Caco-2 (cell line): ENCODE measurements around the gene PABPN1. TPM values are rescaled to one million over a fixed set of nuclear protein-coding genes. Genes with fewer than 3 reads are reported as not detected.
A peak's percentile ranks its signal among the peaks of the same experiment; 100 is the strongest.

Source experiments
- Bru-seq: library from RNA; stranded (reverse); fragments of 400-500 nt; gene quantifications from one replicate; lab custom pipeline; 2021; lab: Mats Ljungman, UMichigan
- BruChase-seq, 2 experiments: library from RNA; stranded (reverse); fragments of 400-500 nt; gene quantifications; one replicate each; lab custom pipeline; 2021; lab: Mats Ljungman, UMichigan
- BruUV-seq: library from RNA; stranded (reverse); fragments of 400-500 nt; replicated peaks from 2 replicates; lab custom pipeline; 2021; lab: Mats Ljungman, UMichigan
- CTCF ChIA-PET: fragments of 300-600 bp; sonication (Branson Sonifier 250); formaldehyde crosslinking; loops from one replicate; lab custom pipeline; 2022; ENCODE audit warnings: antibody characterized with exemption; lab: Charles Lee
- POLR2A ChIA-PET: fragments of 300-600 bp; sonication (Branson Sonifier 250); formaldehyde crosslinking; loops from one replicate; lab custom pipeline; 2022; ENCODE audit warnings: antibody characterized with exemption; lab: Charles Lee
- DNase-seq, 2 experiments: peaks; one replicate each; pipeline versions ENCODE4 v3.0.0 to v3.0.0-alpha.2; 2020 to 2022
- H3K27me3 ChIP-seq: replicated peaks from 2 replicates; pipeline ENCODE4 v1.6.0; 2011; ENCODE audit warnings: low read length; ENCODE audit not compliant: control insufficient read depth, insufficient read depth
- H3K36me3 ChIP-seq: 2 replicates; pipeline ENCODE4 v1.5.1; 2011; ENCODE audit warnings: low read length; ENCODE audit not compliant: control insufficient read depth, insufficient read depth
- H3K4me1 ChIP-seq: fragments of 250-450 bp; sonication (Bioruptor Pico); 2 replicates; pipeline ENCODE4 v1.5.1; 2020; ENCODE audit warnings: mild to moderate bottlenecking
- H3K4me3 ChIP-seq: 2 replicates; pipeline ENCODE4 v1.5.1; 2011; ENCODE audit warnings: low read depth, mild to moderate bottlenecking, control low read depth, low read length
- H3K9me3 ChIP-seq: fragments of 250-450 bp; sonication (Bioruptor Pico); 2 replicates; pipeline ENCODE4 v1.5.1; 2020; ENCODE audit warnings: mild to moderate bottlenecking, moderate library complexity
- H3K27ac Mint-ChIP-seq: one replicate; pipeline ENCODE4 v1.8.0; 2022; ENCODE audit warnings: mixed read lengths; ENCODE audit not compliant: unreplicated experiment
- H3K27me3 Mint-ChIP-seq: one replicate; pipeline ENCODE4 v1.8.0; 2022; ENCODE audit warnings: mixed read lengths; ENCODE audit not compliant: insufficient read depth, unreplicated experiment
- H3K36me3 Mint-ChIP-seq: one replicate; pipeline ENCODE4 v1.8.0; 2022; ENCODE audit warnings: mild to moderate bottlenecking, mixed read lengths; ENCODE audit not compliant: insufficient read depth, unreplicated experiment
- H3K4me1 Mint-ChIP-seq: one replicate; pipeline ENCODE4 v1.8.0; 2022; ENCODE audit warnings: low read depth, mixed read lengths; ENCODE audit not compliant: unreplicated experiment
- H3K4me3 Mint-ChIP-seq: one replicate; pipeline ENCODE4 v1.8.0; 2022; ENCODE audit warnings: mild to moderate bottlenecking, moderate library complexity, mixed read lengths; ENCODE audit not compliant: unreplicated experiment
- H3K9me3 Mint-ChIP-seq: one replicate; pipeline ENCODE4 v1.8.0; 2022; ENCODE audit warnings: mixed read lengths; ENCODE audit not compliant: unreplicated experiment
- CTCF ChIP-seq, 2 experiments: fragments of 200-600 bp in 1 of 2; IDR thresholded peaks; 1 replicate in 1 of 2; 2 replicates in 1 of 2; pipeline versions ENCODE4 v1.5.1 to v1.8.0; 2011 to 2022; ENCODE audit warnings: antibody characterized with exemption in 1 of 2, control low read depth in 1 of 2, inconsistent platforms in 1 of 2, low read depth in 1 of 2, low read length in 1 of 2, mild to moderate bottlenecking in 1 of 2, moderate library complexity in 1 of 2; ENCODE audit not compliant: insufficient read depth in 1 of 2, severe bottlenecking in 1 of 2, unreplicated experiment in 1 of 2
- intact Hi-C: fragments of 100-400 bp; cut with micrococcal nuclease; formaldehyde crosslinking; loops from one replicate; pipeline ENCODE4 v1.10.0; 2022; ENCODE audit not compliant: unreplicated experiment
- long read RNA-seq: library from polyadenylated mRNA; stranded (forward); transcript quantifications from one replicate; pipeline ENCODE4 v2.0.0, GENCODE V29; 2022
- total RNA-seq: library from RNA; stranded (reverse); gene quantifications from 2 replicates; pipeline ENCODE4 v1.2.3, GENCODE V29; 2022

Gene PABPN1
- 196 and 202 TPM in 2 replicates for total RNA-seq
- percentile 97 among the genes with signal in this experiment for Bru-seq, nascent RNA
- percentile 99 among the genes with signal in this experiment for BruChase-seq, experiment 1, labeled RNA remaining after a 2-hour chase
- BruChase-seq, experiment 2, labeled RNA remaining after a 6-hour chase: percentile 99 among the genes with signal in this experiment
- long read RNA-seq, transcript PABPN1-201 (7 exons, 2,001 nt): major isoform, 33 of 167 reads
- long read RNA-seq, transcript PABPN1-207 (6 exons, 1,220 nt): minor isoform, 15 of 167 reads
- long read RNA-seq, transcript PABPN1-202 (6 exons, 2,768 nt): minor isoform, 7 of 167 reads
- long read RNA-seq, transcript PABPN1-208 (5 exons, 778 nt): minor isoform, 5 of 167 reads
- long read RNA-seq, partial matches to known transcripts: 1 of 167 reads
- long read RNA-seq, other reads (novel, unspliced or antisense): 106 of 167 reads

GRCh38 chr14:23320584-23321571 is at the start of gene PABPN1:
Gene PABPN1, plus strand, starts transcription at chr14:23321457. Its CDS starts 13 bp downstream, at chr14:23321470.
- no peaks in the 10 kb centered on the region for H3K9me3 Mint-ChIP-seq
- peaks cover 17% of the 10 kb centered on the region for H3K4me1 Mint-ChIP-seq
- peaks cover 2% of the 10 kb centered on the region for H3K36me3 ChIP-seq
- peaks cover 70% of the 10 kb centered on the region for H3K36me3 Mint-ChIP-seq
- intact Hi-C loops: loop anchor here (1.0 to 5.0 kb wide), 5 partner anchors 15 to 714 kb away; partner anchors contain the start of genes BCL2L2, HOMEZ and NGDN
- DNase-seq: peak; percentile 98 to 99
- H3K9me3 ChIP-seq: no peaks in the 10 kb centered on the region
- peak within 1 kb of the TSS; percentile 96 for H3K27ac Mint-ChIP-seq
- BruUV-seq: no TSS peak
- peaks cover 10% of the 10 kb centered on the region for H3K4me1 ChIP-seq
- CTCF ChIA-PET: interaction anchor here (0.5 to 2.8 kb wide), 15 partner anchors 8 to 1764 kb away, joined by 3 to 15 read pairs (median 5); partner anchors contain the start of genes ACIN1, BCL2L2, C14orf119 and HOMEZ
- H3K27me3 ChIP-seq: no peaks in the 10 kb centered on the region
- H3K4me3 Mint-ChIP-seq: peak within 1 kb of the TSS; percentile 96
- POLR2A ChIA-PET: interaction anchor here (0.5 to 3.1 kb wide), 20 partner anchors 8 to 1715 kb away, joined by 3 to 51 read pairs (median 4); partner anchors contain the start of genes ACIN1, BCL2L2, C14orf119 and HOMEZ
- H3K27me3 Mint-ChIP-seq: no peaks in the 10 kb centered on the region
- peak within 1 kb of the TSS; percentile 94 for H3K4me3 ChIP-seq
- TF ChIP-seq CTCF (IDR thresholded peaks at IDR 0.05; ENCODE audit: insufficient read depth in 1 of 2, low read depth in 1 of 2, low read length in 1 of 2, severe bottlenecking in 1 of 2, unreplicated experiment in 1 of 2): no peak

- no peaks in the 10 kb centered on the region for H3K4me1 Mint-ChIP-seq
- BruUV-seq: no TSS peak
- H3K9me3 Mint-ChIP-seq: no peaks in the 10 kb centered on the region
- Histone ChIP-seq H3K4me1 (no peaks in the 10 kb centered on the region), H3K36me3 (no peaks in the 10 kb centered on the region), H3K4me3 (no peak overlapping the region), H3K27me3 (no peaks in the 10 kb centered on the region), H3K9me3 (no peaks in the 10 kb centered on the region)
- intact Hi-C loops: no loop called here
- no peak overlapping the region for H3K4me3 Mint-ChIP-seq
- no peak overlapping the region for H3K27ac Mint-ChIP-seq
- H3K27me3 Mint-ChIP-seq: no peaks in the 10 kb centered on the region
- TF ChIP-seq CTCF (IDR thresholded peaks at IDR 0.05; ENCODE audit: insufficient read depth in 1 of 2, low read depth in 1 of 2, low read length in 1 of 2, severe bottlenecking in 1 of 2, unreplicated experiment in 1 of 2): no peak
- POLR2A ChIA-PET: no interaction called here
- no peaks in the 10 kb centered on the region for H3K36me3 Mint-ChIP-seq
- no peak for DNase-seq
- CTCF ChIA-PET: no interaction called here
Observed at GRCh38 chr14:23275412-23275811, 45.8 kb upstream of the PABPN1 start.
